Dedifferentiated amniotic fluid mesenchymal stem cell (primary cell): ENCODE measurements around the gene DACH1.

Source experiments
- DNase-seq: peaks from one replicate; pipeline ENCODE4 v3.0.0-alpha.2; 2016; ENCODE audit errors: extremely low spot score

The DACH1 gene

DNA sequence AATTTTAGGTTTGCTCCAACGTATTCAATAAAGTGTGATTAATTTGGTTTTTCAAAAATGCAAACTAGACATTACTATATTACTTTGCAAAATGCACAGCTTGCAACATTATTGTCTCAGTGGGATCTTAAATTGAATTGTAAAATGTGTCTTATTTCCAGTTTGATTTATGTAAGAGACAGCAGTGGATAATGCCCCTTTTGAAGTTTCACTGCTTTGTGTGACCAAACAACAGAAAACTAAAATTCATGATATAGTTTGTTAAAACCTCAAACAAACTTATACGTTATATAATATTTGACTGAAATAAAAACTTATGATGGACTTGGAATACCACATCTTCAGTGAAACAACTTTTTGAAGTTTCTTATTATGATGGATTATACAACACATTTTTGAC is 279.8 kb downstream of the DACH1 start:
- no peak for DNase-seq

DNA sequence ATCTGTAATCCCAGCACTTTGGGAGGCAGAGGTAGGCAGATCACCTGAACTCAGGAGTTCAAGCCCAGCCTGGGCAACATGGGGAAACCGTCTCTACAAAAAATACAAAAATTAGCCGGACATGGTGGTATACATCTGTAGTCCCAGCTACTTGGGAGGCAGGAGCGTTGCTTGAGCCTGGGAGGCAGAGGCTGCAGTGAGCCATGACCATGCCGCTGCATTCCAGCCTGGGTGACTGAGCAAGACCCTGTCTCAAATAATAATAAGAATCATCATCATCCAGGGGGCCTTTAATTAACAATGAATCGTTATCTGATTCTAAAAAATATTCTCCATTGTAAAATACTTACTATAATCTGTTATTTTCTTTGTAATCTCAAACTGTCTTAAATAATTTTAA is 283.4 kb downstream of the DACH1 start:
- DNase-seq: no peak

DNA sequence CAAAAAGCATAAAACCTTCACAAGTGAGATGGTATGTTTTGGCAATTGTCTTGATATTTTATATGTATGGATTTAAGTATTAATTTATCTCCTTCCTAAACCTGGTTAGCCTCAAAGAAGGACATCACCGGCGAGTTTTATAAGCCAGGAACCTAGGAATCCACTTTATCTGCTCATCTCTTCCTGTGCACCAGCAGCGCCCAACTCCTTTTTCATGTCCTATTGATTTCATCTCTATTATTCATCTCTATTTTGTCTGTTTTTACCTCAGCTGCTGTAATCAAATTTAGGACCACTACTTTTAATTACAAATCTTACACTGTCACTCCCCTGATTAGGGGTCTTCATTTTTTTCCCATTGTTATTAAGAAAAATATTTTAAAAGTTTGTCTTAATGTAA is 286.4 kb downstream of the DACH1 start:
- DNase-seq: no peak

DNA sequence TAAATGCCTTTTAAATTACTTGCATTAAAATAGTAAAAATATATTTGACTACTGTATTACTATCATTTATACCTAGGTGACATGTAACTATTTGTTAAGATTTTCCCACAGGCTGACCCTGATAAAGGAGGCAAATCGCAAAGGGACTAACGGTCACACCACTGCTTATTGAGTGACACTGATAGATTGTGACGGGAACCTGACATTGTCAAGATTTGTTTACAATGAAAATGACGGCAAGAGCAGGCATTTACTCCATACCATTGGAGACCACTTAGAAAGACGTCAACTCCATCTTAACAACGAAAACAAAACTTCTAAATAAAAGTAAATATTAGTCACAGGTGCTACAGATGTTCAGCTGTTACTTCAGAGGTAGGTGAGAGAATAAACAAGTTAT is 289.0 kb downstream of the DACH1 start:
- DNase-seq: no peak

DNA sequence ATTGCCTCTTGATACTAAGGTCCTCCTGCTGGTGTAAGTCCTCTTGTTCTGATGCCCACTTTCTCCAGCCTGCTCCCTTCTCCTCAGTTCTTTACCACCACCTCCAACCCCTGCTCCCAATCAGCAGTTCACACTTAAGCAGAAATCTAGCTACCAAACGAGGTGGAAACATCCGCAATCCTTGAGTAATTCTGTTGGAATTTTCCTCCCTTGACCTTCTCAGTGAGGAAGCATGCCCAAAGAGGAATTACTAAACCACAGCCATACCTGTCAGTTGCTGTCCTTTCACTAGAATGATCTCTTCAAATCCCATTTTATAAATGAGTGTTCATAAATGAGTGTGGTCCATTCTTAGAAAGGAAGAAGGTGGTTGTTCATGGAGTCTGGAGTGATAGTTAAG is 289.9 kb downstream of the DACH1 start:
- no peak for DNase-seq

DNA sequence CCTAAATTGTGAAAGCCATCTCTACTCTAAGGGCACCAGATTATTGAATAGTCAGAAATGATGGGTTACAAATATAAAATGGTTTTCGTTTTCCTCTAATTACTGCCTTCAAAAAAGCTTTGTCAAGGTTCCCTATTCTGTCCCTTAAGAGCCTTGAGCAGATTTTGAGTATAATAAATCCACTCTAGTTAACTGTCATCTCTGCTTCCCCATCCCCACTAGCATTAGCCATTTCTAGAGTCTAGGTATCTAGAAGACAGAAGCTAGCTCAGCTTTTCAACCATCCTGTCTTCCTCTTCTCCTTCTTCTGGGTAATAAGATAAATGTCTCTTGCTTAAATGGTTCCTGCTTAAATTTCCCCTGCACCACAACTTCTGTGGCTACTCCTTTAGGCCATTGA is 290.4 kb downstream of the DACH1 start:
- no peak for DNase-seq

DNA sequence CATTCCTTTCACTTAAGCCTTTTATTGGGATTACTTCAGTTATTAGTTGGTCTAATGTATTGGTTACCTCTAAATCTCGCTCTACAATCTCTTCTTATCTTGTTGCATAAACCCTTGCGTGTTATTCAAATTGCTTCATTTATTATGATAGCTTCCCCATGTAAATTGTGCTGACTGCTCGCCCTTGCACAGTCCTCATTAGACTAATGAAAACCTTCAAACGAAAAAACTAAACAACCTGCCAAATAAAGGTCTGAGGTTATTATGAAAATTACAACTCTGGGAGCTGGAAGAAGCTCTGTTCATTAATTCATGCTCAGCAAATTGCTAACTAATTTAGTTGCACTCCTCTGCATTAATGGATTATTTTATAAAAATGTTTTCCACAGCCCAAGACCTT is 320.1 kb downstream of the DACH1 start:
- DNase-seq: no peak

DNA sequence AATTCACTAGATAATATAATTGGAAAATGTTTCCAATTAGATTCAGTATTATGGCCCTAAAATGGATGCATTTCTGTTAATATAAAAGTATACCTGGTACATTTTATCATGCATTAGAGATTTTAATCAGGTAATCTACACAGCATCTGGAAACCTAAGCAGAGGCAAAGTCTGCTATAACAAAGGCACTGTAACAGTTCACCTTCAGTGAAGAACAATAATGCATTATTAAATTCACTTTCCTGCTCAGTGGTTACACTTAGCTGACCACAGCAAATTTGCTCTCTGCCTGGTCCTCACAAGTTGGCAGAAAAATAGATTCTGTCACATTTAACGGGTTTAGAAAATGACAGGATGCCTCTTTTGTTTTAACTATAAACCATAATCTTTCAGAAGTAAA is 326.9 kb downstream of the DACH1 start:
- DNase-seq: no peak

DNA sequence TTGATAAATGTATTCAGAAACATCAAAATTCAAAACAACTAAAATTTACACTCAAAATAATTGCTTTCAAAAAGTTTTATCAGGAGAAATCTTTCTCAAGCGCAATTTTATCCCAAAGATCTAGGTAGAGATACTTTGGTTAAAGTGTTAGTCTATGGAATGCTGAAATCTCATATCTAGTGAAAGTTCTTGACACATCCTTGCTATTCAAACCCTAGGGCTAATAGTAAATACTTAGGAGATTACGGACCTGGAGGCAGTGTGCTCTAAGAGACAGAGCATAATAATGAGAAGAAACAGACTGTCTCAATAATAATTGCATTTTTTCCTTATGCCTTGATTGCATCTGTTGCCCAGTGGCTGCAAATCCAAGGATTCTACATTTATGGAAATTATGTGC is 330.8 kb downstream of the DACH1 start:
- no peak for DNase-seq

DNA sequence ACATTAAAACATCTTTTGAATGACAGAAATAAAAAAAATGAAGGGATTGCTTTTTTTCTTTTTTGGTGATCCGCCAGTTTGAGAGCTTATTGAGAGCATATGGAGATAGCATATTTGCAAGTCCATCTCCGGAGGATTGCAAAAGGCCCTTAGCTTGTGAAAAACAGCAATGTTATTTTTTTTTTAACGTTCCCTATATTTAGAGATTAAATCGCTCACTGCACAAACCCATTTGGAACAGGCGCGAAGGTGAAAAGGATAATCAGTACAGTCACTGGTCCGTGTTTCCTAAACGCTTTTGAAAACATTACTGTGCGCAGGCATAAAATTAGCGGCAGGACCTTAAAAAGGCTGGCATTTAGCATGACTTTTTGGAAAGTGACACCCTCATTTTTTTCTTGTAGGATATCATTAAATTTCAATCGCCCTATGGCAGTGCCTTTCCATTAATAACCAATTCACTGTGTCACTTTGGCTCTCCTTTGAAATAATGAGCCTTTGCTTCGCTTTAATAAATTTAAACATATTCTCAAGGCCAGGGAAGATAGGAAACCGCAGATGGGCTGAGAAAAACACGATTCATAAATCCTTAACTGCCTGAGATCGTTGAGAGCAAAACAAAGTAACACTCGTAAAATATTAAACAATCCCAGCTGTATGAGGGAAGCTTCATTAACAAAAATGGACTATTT is 342.2 kb downstream of the DACH1 start:
- DNase-seq: no peak

DNA sequence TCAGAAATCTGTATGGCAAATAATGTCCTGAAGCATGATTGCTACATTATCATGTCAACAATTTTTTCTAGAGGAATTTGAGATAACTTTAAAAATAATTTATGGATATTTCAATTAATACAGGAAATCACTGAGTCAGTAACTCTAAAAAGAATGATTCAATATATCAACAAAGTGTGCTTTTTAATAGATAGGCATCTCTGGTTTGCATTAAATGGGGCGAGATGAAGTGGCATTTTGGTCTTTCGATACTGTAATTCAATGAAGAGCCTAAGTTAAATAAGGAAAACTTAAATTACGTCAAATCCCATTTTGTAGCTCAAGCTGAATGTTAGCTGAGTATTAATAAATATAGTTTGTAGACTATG is 342.8 kb downstream of the DACH1 start:
- DNase-seq: no peak

DNA sequence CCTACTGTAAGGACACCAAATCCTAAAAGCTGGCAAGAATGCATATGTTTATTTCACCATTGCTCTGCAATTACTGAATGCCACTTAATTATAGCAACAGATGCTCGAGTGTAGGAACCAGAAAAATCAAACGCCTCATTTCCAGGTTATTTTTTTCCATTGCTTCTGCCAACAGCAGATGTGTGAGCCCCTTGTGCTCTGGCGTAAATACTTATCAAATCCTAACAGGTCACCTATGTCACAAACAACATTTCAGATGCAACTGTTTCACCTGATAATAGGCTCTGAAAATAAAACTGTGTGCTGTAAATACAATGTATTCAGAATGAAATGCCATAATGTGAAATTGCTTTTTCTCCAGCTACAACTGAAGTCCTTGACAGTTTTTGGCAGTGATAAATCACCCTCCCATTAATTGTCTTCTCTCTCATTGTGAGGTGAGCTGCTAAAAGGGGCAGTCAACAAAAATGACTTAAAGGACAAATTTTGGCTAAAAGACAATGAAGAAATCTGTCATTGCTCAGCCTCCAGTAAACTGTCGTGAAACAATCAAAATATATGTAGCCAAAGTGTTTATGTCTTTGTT is 344.0 kb downstream of the DACH1 start:
- no peak for DNase-seq

DNA sequence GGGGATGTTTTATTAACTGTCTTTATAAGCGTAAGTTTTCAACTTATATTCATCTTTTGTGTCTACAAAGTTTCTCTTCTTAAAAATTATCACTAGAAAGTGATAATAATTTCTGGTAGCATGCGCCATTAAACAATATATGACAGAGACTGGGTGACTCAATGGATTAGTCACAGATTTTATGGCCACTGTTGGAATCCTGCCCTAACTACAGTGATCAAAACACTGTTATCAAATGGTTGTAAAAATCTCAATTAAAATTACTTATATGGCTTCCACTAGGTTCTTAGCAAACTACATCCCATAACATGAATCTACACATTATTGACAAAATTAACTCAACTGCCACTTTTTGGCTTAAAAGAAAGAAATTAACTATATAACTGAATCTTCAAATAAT is 350.0 kb downstream of the DACH1 start:
- no peak for DNase-seq

DNA sequence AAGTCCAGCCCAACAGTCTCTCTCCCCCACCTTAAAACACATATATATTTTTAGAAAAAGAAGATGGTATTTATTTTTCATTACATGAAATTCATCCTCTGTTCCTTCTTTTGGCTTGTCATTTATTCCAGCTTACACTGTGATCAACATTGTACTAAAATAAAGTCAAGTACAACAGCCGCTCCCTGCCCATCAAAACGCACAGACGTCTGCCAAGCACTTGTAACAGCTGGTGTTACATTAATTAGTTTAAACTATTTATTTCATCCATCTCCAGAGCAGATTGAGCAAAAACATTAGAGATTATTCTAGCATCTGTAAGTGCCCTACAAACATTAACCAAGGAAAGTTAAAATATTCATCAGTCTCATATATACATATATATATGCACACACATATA is 350.5 kb downstream of the DACH1 start:
- no peak for DNase-seq

DNA sequence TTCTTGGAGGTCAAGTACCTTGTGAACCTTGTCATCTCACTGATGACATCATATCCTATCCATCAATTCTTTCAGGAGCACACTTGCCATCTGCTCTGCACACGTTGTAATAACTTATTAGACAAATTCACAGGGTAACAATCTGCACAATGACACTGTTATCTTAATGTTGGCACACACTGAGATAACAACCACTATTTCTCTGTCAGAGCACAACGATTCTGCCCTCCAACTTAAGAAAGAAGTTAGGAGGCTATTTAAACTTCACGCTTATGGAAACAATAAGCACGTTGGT is 351.3 kb downstream of the DACH1 start:
- no peak for DNase-seq

DNA sequence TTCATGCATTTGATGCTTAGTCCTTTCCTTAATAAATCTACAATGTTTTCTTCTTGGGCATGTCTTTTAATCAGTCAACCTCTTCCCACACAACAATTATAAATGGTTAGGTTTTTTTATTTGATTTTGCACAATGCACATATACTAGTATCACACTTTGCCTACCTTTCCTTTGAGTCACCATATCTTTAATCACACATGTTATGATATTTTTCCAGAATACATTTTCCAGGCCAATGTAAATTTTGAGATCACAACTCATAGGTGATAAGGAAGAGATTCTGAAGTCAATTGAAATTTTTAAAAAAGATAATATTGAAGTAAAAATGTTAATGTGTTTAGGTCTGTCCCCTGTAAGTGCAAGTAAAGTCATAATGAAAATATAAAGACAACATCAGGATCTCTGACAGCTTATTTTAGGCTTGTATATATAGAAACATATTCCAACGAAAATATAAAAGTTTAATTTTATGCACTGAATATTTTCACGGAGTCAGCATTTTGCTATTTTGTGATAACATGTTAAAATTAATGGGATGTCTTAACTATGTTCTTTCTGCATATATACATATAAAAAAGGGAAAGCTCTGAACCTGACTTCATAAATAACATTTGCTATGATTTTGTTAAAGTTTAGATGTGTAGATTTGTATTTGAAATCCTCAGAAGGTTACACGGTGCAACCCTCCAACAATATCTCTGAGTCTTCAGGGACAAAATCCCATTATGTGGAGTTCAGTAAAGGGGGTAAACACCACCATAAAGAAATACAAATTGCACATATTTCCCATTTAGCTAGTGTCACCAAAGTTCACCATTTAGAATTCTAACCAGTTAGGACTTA is 351.9 kb downstream of the DACH1 start:
- DNase-seq: no peak

DNA sequence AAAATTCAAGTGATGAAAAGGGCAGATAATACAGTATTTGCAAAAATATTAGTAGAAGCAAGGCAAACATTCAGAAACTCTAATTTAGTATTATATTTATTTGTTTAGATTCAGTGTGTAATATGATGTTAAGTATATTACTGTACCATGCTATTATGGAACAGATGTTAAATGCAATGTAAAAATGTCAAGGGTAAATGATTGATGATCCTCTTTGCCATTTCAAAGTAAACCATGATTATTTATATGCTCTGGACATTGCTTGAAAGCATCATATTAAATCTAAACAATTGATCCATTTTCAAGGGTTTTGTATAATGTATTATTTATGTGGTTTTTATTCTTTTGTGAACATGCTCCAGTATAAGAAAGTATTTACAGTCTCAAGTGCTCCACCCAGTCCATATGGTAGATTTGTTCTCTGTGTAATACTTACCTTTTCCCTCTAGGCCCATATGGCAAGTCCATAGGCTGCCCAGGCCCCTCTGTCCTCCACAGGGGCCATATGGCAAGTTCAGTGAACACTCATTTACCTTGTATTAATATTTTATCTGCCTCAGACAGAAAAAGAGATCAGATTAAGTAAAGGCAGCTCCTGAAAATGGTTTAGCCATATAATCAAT is 353.5 kb downstream of the DACH1 start:
- DNase-seq: no peak

DNA sequence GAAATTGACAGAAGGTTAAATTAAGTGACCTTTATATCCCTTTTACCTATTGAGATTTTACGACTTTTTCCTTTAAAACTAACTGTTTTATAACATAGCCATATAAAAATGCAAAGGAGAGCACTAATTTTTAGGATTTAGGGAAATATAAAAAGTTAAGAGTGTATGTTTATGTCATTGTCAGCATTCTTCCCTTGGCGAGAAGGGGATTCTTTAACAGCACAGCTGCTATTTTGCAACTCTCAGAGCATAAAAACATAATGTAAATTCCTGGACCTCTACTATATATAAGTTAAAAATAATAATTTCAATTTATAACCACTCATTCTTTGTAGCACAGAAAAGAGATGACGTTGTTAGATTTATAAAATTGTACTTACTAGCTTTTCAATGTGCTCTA is 363.2 kb downstream of the DACH1 start:
- no peak for DNase-seq

DNA sequence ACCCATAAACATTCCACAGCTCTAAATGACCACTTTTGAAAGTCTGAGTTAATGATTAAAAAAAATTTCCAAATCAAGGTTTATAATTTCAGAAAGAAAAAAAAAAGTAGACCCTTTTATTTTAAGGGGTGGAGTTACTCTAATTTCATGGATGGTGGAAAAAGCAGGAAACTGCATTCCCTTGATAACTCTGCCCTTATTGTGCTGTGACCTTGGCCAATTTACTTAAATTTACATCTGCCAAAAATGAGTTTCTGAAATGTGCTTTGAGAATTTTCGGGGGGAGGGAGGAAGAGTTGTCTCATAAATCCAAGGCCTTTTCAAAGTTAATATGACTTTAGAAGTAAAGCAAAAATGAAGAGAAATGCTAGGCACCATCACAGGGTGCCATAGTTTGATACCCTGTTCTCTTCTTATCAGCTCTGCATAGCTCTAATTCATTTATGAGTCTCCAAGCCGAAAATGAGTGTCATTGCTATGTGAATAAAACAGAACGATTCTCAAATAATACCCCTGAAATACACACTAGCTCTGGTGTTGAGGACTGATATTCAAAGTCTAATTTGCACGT is 367.0 kb downstream of the DACH1 start:
- no peak for DNase-seq

DNA sequence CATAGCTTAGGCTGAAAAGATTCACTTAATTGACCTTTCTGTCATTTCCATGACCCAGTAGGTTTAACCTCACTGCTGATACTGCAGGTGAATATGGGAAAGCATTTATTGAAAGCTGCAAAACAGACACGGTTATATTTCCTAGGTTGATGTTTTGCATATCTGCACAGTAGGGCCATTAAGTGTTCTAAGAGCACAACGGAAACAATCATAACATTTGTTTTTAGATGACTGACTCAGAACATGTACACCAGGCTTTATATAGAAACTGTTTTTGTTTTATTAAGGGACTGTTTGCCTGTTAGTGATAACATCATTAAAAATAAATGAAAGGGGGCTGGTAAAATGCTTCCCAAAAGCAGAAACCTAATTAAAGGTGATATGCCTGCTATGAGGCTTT is 367.8 kb downstream of the DACH1 start:
- no peak for DNase-seq

DNA sequence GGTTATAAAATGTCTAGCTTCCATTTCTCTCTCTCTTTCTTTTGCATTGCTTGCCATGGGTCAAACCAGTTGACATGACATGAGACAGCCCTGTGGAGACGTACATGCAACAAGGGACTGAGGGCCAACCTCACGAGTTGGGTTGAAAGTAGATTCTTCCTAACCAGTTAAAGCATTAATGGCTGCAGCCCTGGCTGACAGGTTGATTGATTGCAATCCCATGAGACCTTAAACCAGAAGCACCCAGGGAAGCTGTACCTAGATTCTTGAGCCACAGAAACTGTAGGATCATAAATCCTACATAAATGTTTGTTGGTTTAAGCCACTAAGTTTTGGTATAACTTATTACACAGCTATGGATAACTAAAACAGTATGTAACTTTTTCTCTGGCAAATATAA is 373.8 kb downstream of the DACH1 start:
- DNase-seq: no peak

DNA sequence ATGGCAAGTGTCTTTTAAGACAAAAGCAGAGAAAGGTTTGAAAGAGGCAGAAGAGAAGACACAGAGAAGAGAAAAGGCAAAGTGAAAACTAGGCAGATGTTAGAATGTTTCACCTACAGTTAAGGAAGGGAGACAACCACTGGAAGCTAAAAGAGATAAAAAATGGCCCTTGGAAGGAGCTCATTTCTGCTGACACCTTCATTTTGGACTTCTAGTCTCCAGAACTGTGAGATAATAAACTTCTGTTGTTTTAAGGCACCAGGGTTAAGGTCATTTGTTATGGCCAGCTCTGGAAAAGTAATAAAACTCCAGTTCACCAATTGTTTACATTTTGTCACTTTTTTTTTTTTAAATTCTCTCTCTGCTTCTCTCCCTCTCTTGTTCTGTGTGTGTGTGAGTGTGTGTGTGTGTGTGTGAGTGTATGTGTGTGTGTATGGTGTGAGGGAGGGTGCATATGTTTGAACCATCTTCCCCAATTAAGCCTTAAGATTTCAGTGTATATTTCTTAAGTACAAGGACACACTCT is 374.6 kb downstream of the DACH1 start:
- no peak for DNase-seq
